GM18858 (cell line): Measurements from ENCODE around the gene VASN.
"Not testable (repeated sequence)": the region's sequence is repeated elsewhere in the genome, so short reads cannot be mapped to it uniquely, and the experiment has no call there.

Source experiments
- ATAC-seq: cut with Tn5 transposase; IDR thresholded peaks from one replicate; pipeline ENCODE4 v1.9.1; 2021; ENCODE audit not compliant: unreplicated experiment

Gene VASN

GRCh38 chr16:4383591-4384444 is 12.2 kb downstream of the VASN start:
- ATAC-seq, result no peak

DNA sequence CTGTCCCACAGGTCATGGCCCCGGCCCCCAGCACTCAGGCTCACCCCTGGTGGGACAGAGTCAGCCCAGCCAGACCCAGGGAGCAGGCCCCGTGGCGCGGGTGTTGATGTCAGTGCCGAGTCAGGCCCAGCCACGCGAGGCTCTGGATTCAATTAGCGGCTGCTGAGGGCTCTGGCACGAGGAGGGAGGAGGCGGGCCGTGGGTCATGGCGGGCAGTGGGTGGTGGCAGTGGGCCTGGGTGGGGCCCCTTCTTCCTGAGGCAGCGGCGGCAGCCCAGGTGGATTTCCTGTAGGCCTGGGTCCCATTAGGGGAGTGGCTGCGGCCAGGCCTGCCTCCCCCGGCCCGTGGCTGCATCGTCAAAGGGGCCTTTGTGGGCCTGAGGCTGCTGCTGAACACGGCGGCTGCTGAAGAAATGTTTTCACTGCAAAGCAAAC is 12.9 kb downstream of the VASN start:
- ATAC-seq, result no peak

- no peak for ATAC-seq
Observed at GRCh38 chr16:4385066-4385788, 13.6 kb downstream of the VASN start.

DNA sequence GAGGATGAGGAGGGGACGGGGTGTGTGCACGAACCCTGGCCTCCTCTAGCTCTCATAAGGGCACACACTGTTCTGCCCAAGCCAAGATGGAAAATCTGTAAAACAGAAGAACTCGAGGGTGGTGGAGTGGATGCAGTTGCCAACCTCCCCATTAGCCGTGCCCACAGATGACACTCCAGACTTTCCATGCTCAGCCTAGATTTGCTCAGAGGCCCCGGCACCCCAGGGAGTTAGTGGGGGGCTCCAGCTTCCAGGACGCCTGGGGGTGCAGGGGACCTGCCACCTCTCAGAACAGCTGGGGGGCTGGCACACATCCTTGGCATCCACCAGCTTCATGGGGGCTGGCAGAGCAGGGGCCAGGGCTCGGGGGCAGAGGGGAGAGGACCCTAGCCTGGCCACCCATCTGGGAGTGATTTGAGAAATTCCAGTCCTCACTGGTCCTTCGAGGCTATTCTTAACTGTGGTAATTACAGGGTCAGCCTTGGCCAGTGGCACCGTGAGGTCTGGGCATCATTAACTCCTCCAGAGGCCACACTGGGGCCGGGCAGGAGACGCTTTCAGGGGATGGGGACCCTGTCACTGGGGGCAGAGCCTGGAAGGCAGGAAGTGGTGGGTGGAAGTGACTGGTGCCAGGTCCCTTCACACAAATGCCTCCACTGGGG is 14.3 kb downstream of the VASN start:
- ATAC-seq, result no peak

- ATAC-seq, result no peak
Observed at GRCh38 chr16:4386451-4386805, 14.8 kb downstream of the VASN start.

GRCh38 chr16:4386951-4387565 is 15.4 kb downstream of the VASN start:
- ATAC-seq, result no peak

DNA sequence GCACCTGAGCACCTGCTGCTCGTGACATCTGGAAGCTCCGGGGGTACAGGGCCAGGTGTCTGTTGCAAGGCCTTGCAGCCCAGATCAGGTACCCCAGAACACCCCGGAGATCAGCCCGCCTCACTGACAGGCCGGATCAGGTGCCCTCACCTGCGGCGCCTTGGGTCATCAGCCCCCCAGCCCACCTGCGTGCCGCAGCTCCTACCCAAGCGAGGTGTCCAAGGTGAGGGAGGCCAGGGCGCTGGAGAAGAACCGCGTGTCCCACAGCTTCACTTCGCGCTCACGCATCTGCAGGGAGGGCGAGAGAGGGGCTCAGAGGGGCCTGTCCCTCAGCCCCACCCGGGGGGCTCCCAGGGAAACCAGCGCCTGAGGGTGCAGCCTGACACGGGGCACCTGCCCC is 16.1 kb downstream of the VASN start:
- no peak for ATAC-seq

DNA sequence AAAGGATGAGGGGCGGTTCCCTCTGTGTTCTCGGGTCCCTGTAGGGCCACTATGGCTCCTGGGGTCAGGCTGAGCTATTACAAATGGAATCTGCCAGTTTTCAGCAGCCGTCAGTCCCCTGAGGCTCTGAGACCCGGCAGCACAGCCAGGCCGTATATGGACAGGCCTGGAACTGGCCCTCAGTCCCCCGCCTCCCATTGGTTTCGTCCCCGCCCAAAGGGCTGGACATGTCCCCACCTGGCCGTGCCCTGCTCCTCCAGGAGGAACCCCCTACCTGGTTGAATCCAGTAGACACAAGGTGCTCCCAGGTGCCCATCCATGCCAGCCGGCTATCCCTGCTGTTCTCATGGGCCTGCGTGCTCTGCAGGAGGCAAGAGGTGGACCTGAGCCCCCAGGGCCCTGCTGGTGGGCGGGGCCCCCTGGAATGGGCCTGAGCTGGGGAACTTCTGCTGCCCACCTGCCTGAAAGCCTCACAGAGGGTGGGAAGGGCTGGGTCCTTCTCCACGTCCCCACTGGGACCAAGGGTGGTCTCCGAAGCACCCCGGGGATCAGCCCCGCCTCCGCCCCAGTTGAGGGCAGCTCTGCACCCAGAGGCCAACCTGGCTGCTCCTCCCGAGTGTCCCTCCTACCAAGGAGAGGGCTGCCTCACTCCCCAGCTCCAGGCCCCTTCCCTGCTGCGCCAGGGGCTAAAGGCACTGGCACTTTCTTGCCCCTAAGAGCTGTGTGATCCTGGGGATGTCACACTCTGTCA is 16.8 kb downstream of the VASN start:
- no peak for ATAC-seq

- ATAC-seq, result no peak
Observed at GRCh38 chr16:4389051-4389955, 17.7 kb downstream of the VASN start.

GRCh38 chr16:4390266-4391260 is 18.9 kb downstream of the VASN start:
- no peak for ATAC-seq

DNA sequence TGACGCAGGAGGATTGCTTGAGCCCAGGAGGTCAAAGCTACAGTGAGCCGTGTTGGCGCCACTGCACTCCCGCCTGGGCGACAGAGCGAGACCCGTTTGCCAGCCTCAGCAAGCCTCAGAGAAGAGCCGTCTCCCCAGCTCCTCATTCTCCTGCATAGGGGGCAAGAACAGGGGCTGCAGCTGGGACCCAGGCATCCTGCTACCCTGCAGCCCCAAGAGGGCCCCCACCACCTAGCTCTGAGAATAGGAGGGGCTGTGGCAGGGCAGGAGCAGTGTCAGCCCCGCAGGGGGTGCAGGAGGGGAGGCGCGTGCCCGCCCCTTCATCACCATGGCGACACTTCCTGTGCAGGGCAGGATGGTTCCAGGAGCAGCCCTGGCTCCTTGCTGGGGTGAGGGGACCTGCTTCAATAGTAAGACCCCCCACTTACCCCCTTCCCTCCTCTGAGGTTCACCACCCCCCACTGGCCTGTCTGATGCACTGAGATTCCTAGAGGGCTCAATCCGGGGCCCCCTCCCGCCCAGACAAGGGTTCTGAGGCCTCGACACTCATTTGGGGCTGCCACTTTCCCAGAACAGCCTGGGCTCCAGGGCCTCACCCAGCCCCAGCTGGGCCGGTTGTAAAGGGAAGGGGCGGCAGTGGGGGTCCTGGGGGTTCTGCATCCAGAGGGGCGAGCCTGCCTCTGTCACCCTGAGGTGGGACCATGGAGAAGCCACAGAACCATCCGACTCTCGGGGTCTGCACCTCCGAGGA is 20.2 kb downstream of the VASN start:
- no peak for ATAC-seq

DNA sequence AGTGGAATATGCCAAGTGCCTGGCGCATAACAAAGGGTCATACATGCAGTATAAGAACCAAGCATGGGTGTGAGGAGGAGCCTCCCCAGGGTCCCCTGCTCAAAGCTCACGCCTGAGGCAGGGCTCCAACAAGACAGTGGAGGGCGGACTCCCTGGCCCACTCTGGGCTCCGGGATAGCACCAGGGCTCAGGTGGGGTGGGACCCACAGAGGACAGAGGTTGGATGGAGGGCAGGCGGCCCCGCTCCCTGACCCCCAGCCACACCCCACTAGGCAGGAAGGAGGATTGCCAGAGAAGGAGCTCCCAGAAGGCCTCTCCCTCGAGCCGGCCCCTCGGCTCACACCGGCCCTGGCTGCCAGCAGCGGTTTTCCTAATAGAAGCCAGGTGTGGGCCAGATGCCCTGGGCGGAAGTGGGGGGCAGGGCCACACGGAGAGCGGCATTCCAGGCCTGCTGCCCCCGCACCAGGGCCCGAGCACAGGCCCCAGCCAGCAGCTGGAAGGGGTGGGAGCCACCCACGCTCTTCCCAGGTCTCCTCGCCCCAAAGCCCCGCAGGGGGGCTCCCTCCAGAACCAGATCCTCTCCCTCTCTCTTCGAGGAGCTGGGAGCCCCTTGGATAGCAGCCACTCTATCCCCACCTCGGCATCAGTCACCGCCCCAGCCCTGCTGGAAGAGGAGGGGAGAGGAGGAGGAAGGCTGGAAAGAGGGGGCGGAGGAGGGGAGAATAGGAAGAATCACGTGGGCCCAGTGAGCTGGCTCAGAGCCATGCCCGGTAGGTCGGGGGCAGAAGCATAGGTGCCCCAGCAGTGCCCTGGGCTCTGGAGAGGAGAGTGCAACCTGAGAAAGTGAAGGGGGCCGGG is 21.0 kb downstream of the VASN start:
- ATAC-seq, result no peak

DNA sequence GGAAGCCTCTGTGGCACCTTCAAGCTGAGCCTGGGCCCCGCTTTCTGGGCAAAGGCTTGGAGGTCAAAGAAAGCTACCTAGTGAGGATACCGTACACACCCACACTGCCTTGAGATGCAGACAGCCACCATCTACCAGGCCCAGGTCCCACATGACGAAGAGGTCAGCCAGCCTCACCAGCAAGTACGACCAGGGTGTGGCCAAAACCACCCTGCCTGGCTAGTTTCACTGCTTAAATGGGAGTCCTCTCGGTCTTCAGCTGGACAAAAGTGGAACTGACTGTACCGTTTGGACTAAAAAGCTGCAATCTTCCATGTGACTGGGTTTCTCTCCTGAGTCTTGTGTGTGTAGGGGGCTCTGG is 21.6 kb downstream of the VASN start:
- no peak for ATAC-seq

DNA sequence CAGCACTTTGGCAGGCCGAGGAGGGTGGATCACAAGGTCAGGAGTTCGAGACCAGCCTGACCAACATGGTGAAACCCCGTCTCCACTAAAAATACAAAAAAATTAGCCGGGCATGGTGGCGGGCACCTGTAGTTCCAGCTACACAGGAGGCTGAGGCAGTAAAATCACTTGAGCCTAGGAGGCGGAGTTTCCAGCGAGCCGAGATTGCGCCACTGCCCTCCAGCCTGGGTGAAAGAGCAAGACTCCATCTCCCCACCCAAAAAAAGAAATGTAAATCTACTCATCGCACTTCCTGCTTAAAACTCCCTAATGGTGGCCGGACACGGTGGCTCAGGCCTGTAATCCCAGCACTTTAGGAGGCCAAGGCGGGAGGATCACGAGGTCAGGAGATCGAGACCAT is 22.2 kb downstream of the VASN start:
- ATAC-seq, result not testable (repeated sequence)

- ATAC-seq, result no peak
Observed at GRCh38 chr16:4395055-4395726, 23.5 kb downstream of the VASN start.

DNA sequence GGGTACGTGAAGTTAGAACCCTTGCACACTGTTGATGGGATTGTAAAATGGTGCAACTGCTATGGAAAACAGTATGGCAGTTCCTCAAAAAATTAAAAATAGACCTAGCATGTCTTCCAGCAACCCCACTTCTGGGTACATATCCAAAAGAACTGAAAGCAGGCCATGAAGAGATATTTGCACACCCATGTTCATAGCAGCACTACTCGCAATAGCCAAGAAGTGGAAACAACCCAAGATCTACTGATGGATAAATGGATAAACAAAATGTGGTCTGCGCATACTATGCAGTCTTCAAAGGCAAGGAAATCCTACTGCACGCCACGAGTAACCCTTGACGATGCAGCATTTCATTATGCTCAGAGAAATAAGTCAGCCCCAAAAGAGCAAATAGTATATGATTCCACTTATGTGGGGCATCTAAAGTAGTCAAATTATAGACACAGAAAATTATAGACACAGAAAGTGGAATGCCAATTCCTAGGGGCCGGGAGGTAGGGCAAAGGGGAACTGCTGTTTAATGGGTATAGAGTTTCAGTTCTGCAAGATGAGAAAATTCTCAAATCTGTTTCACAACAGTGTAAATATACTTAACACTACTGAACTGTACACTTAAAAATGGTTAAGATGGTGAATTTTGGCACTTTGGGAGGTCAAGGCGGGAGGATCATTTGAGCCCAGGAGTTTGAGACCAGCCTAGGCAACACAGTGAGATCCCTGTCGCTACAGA is 27.5 kb downstream of the VASN start:
- no peak for ATAC-seq
